Measurements from ENCODE around the gene NEDD4.
"Not testable (repeated sequence)": the region's sequence is repeated elsewhere in the genome, so short reads cannot be mapped to it uniquely, and the experiment has no call there.

The NEDD4 gene

GRCh38 chr15:56003777-56004176 is 10.4 kb upstream of the NEDD4 start:
- not testable (repeated sequence) for DNase-seq

GRCh38 chr15:56003277-56003676 is 9.9 kb upstream of the NEDD4 start:
- DNase-seq, result not testable (repeated sequence)

GRCh38 chr15:56001471-56002078 is 8.2 kb upstream of the NEDD4 start:
- no peak for DNase-seq

- DNase-seq, result no peak
Measured at GRCh38 chr15:55999658-56000057, 6.2 kb upstream of the NEDD4 start.

GRCh38 chr15:55998478-55998877 is 5.1 kb upstream of the NEDD4 start:
- DNase-seq, result no peak

- DNase-seq, result no peak
Measured at GRCh38 chr15:55993804-55994560, 570 bp upstream of the NEDD4 start.

- DNase-seq, result no peak
Measured at GRCh38 chr15:55992769-55993110, 672 bp downstream of the NEDD4 start.

- no peak for DNase-seq
Measured at GRCh38 chr15:55991802-55992768, 1.3 kb downstream of the NEDD4 start.

- no peak for DNase-seq
Measured at GRCh38 chr15:55990998-55991397, 2.4 kb downstream of the NEDD4 start.

GRCh38 chr15:55990516-55990915 is 2.9 kb downstream of the NEDD4 start:
- no peak for DNase-seq

GRCh38 chr15:55989383-55989782 is 4.0 kb downstream of the NEDD4 start:
- no peak for DNase-seq

GRCh38 chr15:55981582-55982249 is 11.7 kb downstream of the NEDD4 start:
- DNase-seq, result no peak

- no peak for DNase-seq
Measured at GRCh38 chr15:55980511-55980910, 12.9 kb downstream of the NEDD4 start.

GRCh38 chr15:55977231-55977630 is 16.2 kb downstream of the NEDD4 start:
- no peak for DNase-seq

- DNase-seq, result no peak
Measured at GRCh38 chr15:55970286-55970685, 23.1 kb downstream of the NEDD4 start.

- no peak for DNase-seq
Measured at GRCh38 chr15:55969582-55969981, 23.8 kb downstream of the NEDD4 start.

- no peak for DNase-seq
Measured at GRCh38 chr15:55968923-55969322, 24.5 kb downstream of the NEDD4 start.

- no peak for DNase-seq
Measured at GRCh38 chr15:55965091-55965490, 28.3 kb downstream of the NEDD4 start.

- DNase-seq, result no peak
Measured at GRCh38 chr15:55960946-55961345, 32.5 kb downstream of the NEDD4 start.

- no peak for DNase-seq
Measured at GRCh38 chr15:55959744-55960447, 33.5 kb downstream of the NEDD4 start.

- no peak for DNase-seq
Measured at GRCh38 chr15:55958349-55958748, 35.1 kb downstream of the NEDD4 start.

GRCh38 chr15:55954862-55955605 is 38.4 kb downstream of the NEDD4 start:
- no peak for DNase-seq
